GM12875 (cell line): ENCODE measurements around the gene ABHD12.

ENCODE experiments used
- H3K4me3 ChIP-seq: one replicate; pipeline ENCODE4 v1.5.1; 2011; ENCODE audit warnings: low read depth, low read length, control low read depth
- TF ChIP-seq, protein P1 (sequence below): IDR thresholded peaks from 2 replicates; pipeline ENCODE4 v1.5.1; 2011; ENCODE audit warnings: low read depth, mild to moderate bottlenecking, control low read depth, inconsistent platforms, low read length, moderate library complexity, borderline replicate concordance; ENCODE audit not compliant: insufficient read depth

Gene ABHD12

GRCh38 chr20:25277051-25277801 is 113.4 kb downstream of the ABHD12 start:
- no peak overlapping the region for H3K4me3 ChIP-seq
- TF ChIP-seq, protein P1, sequence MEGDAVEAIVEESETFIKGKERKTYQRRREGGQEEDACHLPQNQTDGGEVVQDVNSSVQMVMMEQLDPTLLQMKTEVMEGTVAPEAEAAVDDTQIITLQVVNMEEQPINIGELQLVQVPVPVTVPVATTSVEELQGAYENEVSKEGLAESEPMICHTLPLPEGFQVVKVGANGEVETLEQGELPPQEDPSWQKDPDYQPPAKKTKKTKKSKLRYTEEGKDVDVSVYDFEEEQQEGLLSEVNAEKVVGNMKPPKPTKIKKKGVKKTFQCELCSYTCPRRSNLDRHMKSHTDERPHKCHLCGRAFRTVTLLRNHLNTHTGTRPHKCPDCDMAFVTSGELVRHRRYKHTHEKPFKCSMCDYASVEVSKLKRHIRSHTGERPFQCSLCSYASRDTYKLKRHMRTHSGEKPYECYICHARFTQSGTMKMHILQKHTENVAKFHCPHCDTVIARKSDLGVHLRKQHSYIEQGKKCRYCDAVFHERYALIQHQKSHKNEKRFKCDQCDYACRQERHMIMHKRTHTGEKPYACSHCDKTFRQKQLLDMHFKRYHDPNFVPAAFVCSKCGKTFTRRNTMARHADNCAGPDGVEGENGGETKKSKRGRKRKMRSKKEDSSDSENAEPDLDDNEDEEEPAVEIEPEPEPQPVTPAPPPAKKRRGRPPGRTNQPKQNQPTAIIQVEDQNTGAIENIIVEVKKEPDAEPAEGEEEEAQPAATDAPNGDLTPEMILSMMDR: no peak

DNA sequence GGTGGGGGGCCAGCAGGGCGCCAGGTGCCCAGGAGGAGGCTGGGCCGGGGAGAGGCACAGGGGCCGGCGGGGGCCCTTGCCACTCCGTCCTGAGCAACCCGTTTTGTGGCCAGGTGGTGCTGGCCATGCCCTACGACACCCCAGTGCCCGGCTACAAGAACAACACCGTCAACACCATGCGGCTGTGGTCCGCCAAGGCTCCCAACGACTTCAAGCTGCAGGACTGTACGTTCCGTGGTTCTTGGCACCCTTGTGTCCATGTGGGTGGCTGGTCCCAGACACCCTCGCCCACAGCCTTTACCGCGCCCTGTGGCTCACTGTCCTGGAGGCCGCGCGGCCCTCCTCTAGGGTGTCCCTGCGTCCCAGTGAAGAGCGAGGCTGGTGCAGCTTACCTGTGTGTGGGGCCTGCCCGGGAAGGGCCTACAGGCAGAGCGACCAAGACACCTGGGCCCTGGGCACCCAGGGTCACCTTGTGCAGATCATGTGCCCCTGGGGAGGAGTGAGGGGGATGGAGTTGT is 114.0 kb downstream of the ABHD12 start:
- no peak overlapping the region for H3K4me3 ChIP-seq
- TF ChIP-seq, protein P1: no peak

- no peak overlapping the region for H3K4me3 ChIP-seq
- TF ChIP-seq, protein P1: no peak
Measured at GRCh38 chr20:25275813-25276532, 114.7 kb downstream of the ABHD12 start.

- H3K4me3 ChIP-seq: no peak overlapping the region
- TF ChIP-seq, protein P1: no peak
Measured at GRCh38 chr20:25274891-25275812, 115.5 kb downstream of the ABHD12 start.

GRCh38 chr20:25274481-25274880 is 116.2 kb downstream of the ABHD12 start:
- no peak overlapping the region for H3K4me3 ChIP-seq
- TF ChIP-seq, protein P1: no peak

- TF ChIP-seq, protein P1: no peak
- no peak overlapping the region for H3K4me3 ChIP-seq
Measured at GRCh38 chr20:25273541-25274358, 116.9 kb downstream of the ABHD12 start.
